HEK293 (cell line): ENCODE measurements around the gene FRMD4A.
A peak's percentile ranks its signal among the peaks of the same experiment; 100 is the strongest.

ENCODE experiments used
- CTCF ChIA-PET: fragments of 350-600 bp; formaldehyde crosslinking; extraction: SDS; loops from one replicate; lab custom pipeline; 2021; ENCODE audit warnings: antibody characterized with exemption; lab: Yijun Ruan, JAX
- POLR2A ChIA-PET: fragments of 300-600 bp; formaldehyde crosslinking; extraction: SDS; loops from one replicate; lab custom pipeline; 2020; ENCODE audit warnings: antibody characterized with exemption, inconsistent platforms; lab: Yijun Ruan, JAX
- H3K27ac ChIP-seq: fragments of 200-500 bp; sonication (Bioruptor generic); 2 replicates; pipeline ENCODE4 v1.5.1; 2014; ENCODE audit warnings: low read depth, low read length, control low read depth, inconsistent platforms; ENCODE audit errors: extremely low read depth
- H3K36me3 ChIP-seq, 2 experiments: fragments of 200-500 bp in 1 of 2; sonication (Bioruptor generic) in 1 of 2; 1 replicate in 1 of 2; 2 replicates in 1 of 2; pipeline ENCODE4 v1.5.1; 2014 to 2017; ENCODE audit warnings: inconsistent platforms in 2 of 2, low read length in 2 of 2; ENCODE audit not compliant: control insufficient read depth in 2 of 2, insufficient read depth in 1 of 2
- H3K4me1 ChIP-seq: fragments of 200-500 bp; sonication (Bioruptor generic); 2 replicates; pipeline ENCODE4 v1.5.1; 2014; ENCODE audit warnings: mild to moderate bottlenecking, low read length, inconsistent platforms; ENCODE audit not compliant: control insufficient read depth, insufficient read depth
- H3K4me3 ChIP-seq: 2 replicates; pipeline ENCODE4 v1.5.1; 2011; ENCODE audit warnings: low read depth, mild to moderate bottlenecking, control low read depth, low read length, moderate library complexity
- H3K9me3 ChIP-seq: fragments of 200-500 bp; sonication (Bioruptor generic); 2 replicates; pipeline ENCODE4 v1.5.1; 2014; ENCODE audit warnings: low read depth, low read length, inconsistent platforms; ENCODE audit not compliant: control insufficient read depth, insufficient read depth
- HOXC10 ChIP-seq: sonication (generic); formaldehyde crosslinking; IDR thresholded peaks from 2 replicates; pipeline ENCODE4 v1.8.1; 2023; ENCODE audit warnings: mild to moderate bottlenecking, missing genetic modification reagents
- MZF1 ChIP-seq: fragments of 450-650 bp; formaldehyde crosslinking; IDR thresholded peaks from 2 replicates; pipeline ENCODE4 v1.5.1; 2017; ENCODE audit warnings: missing biosample characterization, missing genetic modification characterization, borderline replicate concordance
- PRDM1 ChIP-seq: fragments of 450-650 bp; formaldehyde crosslinking; IDR thresholded peaks from 2 replicates; pipeline ENCODE4; 2016; ENCODE audit warnings: missing biosample characterization, missing genetic modification characterization
- TCF7L2 ChIP-seq: IDR thresholded peaks from 2 replicates; pipeline ENCODE4 v1.6.1; 2011; ENCODE audit warnings: low read depth, mild to moderate bottlenecking, inconsistent platforms, low read length, moderate library complexity, borderline replicate concordance
- ZBTB44 ChIP-seq: fragments of 450-650 bp; IDR thresholded peaks from 2 replicates; pipeline ENCODE4 v1.5.1; 2018; ENCODE audit warnings: missing biosample characterization, mild to moderate bottlenecking, missing genetic modification characterization
- ZFHX2 ChIP-seq: fragments of 450-650 bp; formaldehyde crosslinking; conservative IDR thresholded peaks from 2 replicates; pipeline ENCODE4 v1.5.1; 2016; ENCODE audit warnings: missing biosample characterization, missing genetic modification characterization
- ZFP41 ChIP-seq: fragments of 450-650 bp; formaldehyde crosslinking; IDR thresholded peaks from 2 replicates; pipeline ENCODE4 v1.5.1; 2016; ENCODE audit warnings: missing biosample characterization, missing genetic modification characterization, borderline replicate concordance
- ZNF138 ChIP-seq: fragments of 450-650 bp; formaldehyde crosslinking; IDR thresholded peaks from 2 replicates; pipeline ENCODE4 v1.5.1; 2016; ENCODE audit warnings: missing biosample characterization, missing genetic modification characterization, borderline replicate concordance
- ZNF362 ChIP-seq: fragments of 450-650 bp; formaldehyde crosslinking; IDR thresholded peaks from 2 replicates; pipeline ENCODE4 v1.5.1; 2016; ENCODE audit warnings: missing biosample characterization, missing genetic modification characterization
- ZNF433 ChIP-seq: fragments of 450-650 bp; formaldehyde crosslinking; IDR thresholded peaks from 2 replicates; pipeline ENCODE4 v1.5.1; 2016; ENCODE audit warnings: missing biosample characterization, missing genetic modification characterization, low read depth
- ZNF549 ChIP-seq: fragments of 450-650 bp; IDR thresholded peaks from 2 replicates; pipeline ENCODE4 v1.5.1; 2018; ENCODE audit warnings: missing biosample characterization, missing genetic modification characterization, mild to moderate bottlenecking, inconsistent platforms, moderate library complexity
- ZNF585B ChIP-seq: fragments of 450-650 bp; formaldehyde crosslinking; IDR thresholded peaks from 2 replicates; pipeline ENCODE4 v1.5.1; 2016; ENCODE audit warnings: missing biosample characterization, missing genetic modification characterization
- ZSCAN5A ChIP-seq: fragments of 450-650 bp; formaldehyde crosslinking; IDR thresholded peaks from 2 replicates; pipeline ENCODE4 v1.5.1; 2016; ENCODE audit warnings: missing biosample characterization, missing genetic modification characterization
- TF ChIP-seq, protein P1 (sequence below): fragments of 450-650 bp; formaldehyde crosslinking; IDR thresholded peaks from 2 replicates; pipeline ENCODE4 v1.5.1; 2016; ENCODE audit warnings: missing biosample characterization, missing genetic modification characterization
- TF ChIP-seq, protein P2 (sequence below): fragments of 450-650 bp; formaldehyde crosslinking; IDR thresholded peaks from 2 replicates; pipeline ENCODE4 v1.5.1; 2016; ENCODE audit warnings: missing biosample characterization, missing genetic modification characterization, borderline replicate concordance

FRMD4A gene

GRCh38 chr10:13997650-13998049 is 333.1 kb downstream of the FRMD4A start (continued):
- no peak for TF ChIP-seq MZF1 (tag by site-specific recombination)

GRCh38 chr10:13994932-13995331 is 335.8 kb downstream of the FRMD4A start:
- no peaks in the 10 kb centered on the region for H3K36me3 ChIP-seq
- H3K9me3 ChIP-seq, result no peaks in the 10 kb centered on the region
- H3K27ac ChIP-seq, result no peak overlapping the region
- ChIA-PET POLR2A (no interaction called here), CTCF (no interaction called here)
- H3K4me1 ChIP-seq, result peaks cover 4% of the 10 kb centered on the region
- no peak overlapping the region for H3K4me3 ChIP-seq
- TF ChIP-seq, protein P1, sequence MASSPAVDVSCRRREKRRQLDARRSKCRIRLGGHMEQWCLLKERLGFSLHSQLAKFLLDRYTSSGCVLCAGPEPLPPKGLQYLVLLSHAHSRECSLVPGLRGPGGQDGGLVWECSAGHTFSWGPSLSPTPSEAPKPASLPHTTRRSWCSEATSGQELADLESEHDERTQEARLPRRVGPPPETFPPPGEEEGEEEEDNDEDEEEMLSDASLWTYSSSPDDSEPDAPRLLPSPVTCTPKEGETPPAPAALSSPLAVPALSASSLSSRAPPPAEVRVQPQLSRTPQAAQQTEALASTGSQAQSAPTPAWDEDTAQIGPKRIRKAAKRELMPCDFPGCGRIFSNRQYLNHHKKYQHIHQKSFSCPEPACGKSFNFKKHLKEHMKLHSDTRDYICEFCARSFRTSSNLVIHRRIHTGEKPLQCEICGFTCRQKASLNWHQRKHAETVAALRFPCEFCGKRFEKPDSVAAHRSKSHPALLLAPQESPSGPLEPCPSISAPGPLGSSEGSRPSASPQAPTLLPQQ (tag by site-specific recombination), result 0 out of 2 replicates have a peak, but pooled peaks have one; percentile 23
- TF ChIP-seq ZNF549, result no peak

- ChIA-PET CTCF (no interaction called here), POLR2A (no interaction called here)
- H3K4me3 ChIP-seq, result no peak overlapping the region
- H3K27ac ChIP-seq, result no peak overlapping the region
- TF ChIP-seq ZNF362 (tag by site-specific recombination), result 0 out of 2 replicates have a peak, but pooled peaks have one; percentile 12
- TF ChIP-seq TCF7L2, result no peak
- TF ChIP-seq, all 188 proteins: peak for 1
- peaks cover 4% of the 10 kb centered on the region for H3K4me1 ChIP-seq
- H3K9me3 ChIP-seq, result no peaks in the 10 kb centered on the region
- no peaks in the 10 kb centered on the region for H3K36me3 ChIP-seq
Observed at GRCh38 chr10:13993673-13994089, 337.0 kb downstream of the FRMD4A start.

DNA sequence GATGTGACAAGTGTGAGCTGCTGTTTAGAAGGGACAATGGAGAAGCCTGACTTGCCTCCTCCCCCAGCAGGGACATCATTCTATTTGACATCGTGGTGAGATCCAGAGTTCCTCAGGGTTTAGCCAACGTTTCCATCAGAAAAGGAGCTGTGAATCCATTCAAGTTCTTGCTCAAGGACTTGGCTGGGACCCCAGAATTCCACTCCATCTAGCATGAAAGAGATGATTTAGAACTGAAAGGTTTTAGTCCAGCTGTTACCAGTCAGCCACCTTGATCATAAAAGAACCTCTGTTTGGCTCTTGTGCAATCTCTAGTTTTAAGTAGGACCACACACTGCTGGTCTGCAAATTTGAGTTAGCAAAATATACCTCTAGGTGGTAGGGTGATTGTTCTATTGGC is 337.6 kb downstream of the FRMD4A start:
- H3K9me3 ChIP-seq, result no peaks in the 10 kb centered on the region
- TF ChIP-seq HOXC10 (CRISPR knock-in tag) (no peak), ZBTB44 (tag by site-specific recombination) (no peak), ZSCAN5A (no peak), ZNF585B (tag by site-specific recombination) (no peak), PRDM1 (tag by site-specific recombination) (no peak), ZFP41 (tag by site-specific recombination) (no peak), ZFHX2 (no peak), ZNF549 (no peak), ZNF138 (no peak), ZNF433 (no peak)
- TF ChIP-seq, protein P2, sequence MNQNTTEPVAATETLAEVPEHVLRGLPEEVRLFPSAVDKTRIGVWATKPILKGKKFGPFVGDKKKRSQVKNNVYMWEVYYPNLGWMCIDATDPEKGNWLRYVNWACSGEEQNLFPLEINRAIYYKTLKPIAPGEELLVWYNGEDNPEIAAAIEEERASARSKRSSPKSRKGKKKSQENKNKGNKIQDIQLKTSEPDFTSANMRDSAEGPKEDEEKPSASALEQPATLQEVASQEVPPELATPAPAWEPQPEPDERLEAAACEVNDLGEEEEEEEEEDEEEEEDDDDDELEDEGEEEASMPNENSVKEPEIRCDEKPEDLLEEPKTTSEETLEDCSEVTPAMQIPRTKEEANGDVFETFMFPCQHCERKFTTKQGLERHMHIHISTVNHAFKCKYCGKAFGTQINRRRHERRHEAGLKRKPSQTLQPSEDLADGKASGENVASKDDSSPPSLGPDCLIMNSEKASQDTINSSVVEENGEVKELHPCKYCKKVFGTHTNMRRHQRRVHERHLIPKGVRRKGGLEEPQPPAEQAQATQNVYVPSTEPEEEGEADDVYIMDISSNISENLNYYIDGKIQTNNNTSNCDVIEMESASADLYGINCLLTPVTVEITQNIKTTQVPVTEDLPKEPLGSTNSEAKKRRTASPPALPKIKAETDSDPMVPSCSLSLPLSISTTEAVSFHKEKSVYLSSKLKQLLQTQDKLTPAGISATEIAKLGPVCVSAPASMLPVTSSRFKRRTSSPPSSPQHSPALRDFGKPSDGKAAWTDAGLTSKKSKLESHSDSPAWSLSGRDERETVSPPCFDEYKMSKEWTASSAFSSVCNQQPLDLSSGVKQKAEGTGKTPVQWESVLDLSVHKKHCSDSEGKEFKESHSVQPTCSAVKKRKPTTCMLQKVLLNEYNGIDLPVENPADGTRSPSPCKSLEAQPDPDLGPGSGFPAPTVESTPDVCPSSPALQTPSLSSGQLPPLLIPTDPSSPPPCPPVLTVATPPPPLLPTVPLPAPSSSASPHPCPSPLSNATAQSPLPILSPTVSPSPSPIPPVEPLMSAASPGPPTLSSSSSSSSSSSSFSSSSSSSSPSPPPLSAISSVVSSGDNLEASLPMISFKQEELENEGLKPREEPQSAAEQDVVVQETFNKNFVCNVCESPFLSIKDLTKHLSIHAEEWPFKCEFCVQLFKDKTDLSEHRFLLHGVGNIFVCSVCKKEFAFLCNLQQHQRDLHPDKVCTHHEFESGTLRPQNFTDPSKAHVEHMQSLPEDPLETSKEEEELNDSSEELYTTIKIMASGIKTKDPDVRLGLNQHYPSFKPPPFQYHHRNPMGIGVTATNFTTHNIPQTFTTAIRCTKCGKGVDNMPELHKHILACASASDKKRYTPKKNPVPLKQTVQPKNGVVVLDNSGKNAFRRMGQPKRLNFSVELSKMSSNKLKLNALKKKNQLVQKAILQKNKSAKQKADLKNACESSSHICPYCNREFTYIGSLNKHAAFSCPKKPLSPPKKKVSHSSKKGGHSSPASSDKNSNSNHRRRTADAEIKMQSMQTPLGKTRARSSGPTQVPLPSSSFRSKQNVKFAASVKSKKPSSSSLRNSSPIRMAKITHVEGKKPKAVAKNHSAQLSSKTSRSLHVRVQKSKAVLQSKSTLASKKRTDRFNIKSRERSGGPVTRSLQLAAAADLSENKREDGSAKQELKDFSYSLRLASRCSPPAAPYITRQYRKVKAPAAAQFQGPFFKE (tag by site-specific recombination), result no peak
- no peak overlapping the region for H3K27ac ChIP-seq
- ChIA-PET CTCF (interaction anchor here (0.7 to 1.1 kb wide), 2 partner anchors 51 to 165 kb away, joined by 3 read pairs; no protein-coding TSS in a partner anchor), POLR2A (no interaction called here)
- H3K36me3 ChIP-seq, result no peaks in the 10 kb centered on the region
- peaks cover 4% of the 10 kb centered on the region for H3K4me1 ChIP-seq
- H3K4me3 ChIP-seq, result no peak overlapping the region
